Muscle layer of duodenum (tissue), 2 donors: ENCODE results near the gene SLC22A4.

Experiments
- H3K27ac ChIP-seq: one replicate; pipeline ENCODE4 v1.7.0; 2013; ENCODE audit warnings: mild to moderate bottlenecking, low read length
- H3K27me3 ChIP-seq: one replicate; pipeline ENCODE4 v1.7.0; 2013; ENCODE audit warnings: low read depth, mild to moderate bottlenecking, control low read depth, low read length
- H3K36me3 ChIP-seq, 2 donors: one replicate each; pipeline ENCODE4 v1.7.0; 2013; ENCODE audit warnings: low read length in 2 of 2, control low read depth in 1 of 2, mild to moderate bottlenecking in 1 of 2; ENCODE audit not compliant: insufficient read depth in 2 of 2, control insufficient read depth in 1 of 2
- H3K4me1 ChIP-seq, 2 donors: one replicate each; pipeline ENCODE4 v1.7.0; 2013; ENCODE audit warnings: low read length in 2 of 2, mild to moderate bottlenecking in 2 of 2, control low read depth in 1 of 2, moderate library complexity in 1 of 2; ENCODE audit not compliant: insufficient read depth in 2 of 2, control insufficient read depth in 1 of 2
- H3K4me3 ChIP-seq, 2 donors: one replicate each; pipeline ENCODE4 v1.7.0; 2013; ENCODE audit warnings: low read length in 2 of 2, low read depth in 1 of 2, mild to moderate bottlenecking in 1 of 2
- H3K9me3 ChIP-seq, 2 donors: one replicate each; pipeline ENCODE4 v1.7.0; 2013; ENCODE audit warnings: low read length in 2 of 2, control low read depth in 1 of 2, mild to moderate bottlenecking in 1 of 2; ENCODE audit not compliant: control insufficient read depth in 1 of 2
- donor health status: healthy.

Gene SLC22A4

GRCh38 chr5:132264546-132265335 is 29.5 kb upstream of the SLC22A4 start:
- H3K27ac ChIP-seq, result peak overlapping the region; percentile 82
- peaks cover 31 to 74% of the 10 kb centered on the region in 2 donors for H3K4me1 ChIP-seq
- no peaks in the 10 kb centered on the region for H3K27me3 ChIP-seq
- peaks cover 24 to 36% of the 10 kb centered on the region in 2 donors for H3K36me3 ChIP-seq
- no peaks in the 10 kb centered on the region for H3K9me3 ChIP-seq
- no peak overlapping the region for H3K4me3 ChIP-seq

DNA sequence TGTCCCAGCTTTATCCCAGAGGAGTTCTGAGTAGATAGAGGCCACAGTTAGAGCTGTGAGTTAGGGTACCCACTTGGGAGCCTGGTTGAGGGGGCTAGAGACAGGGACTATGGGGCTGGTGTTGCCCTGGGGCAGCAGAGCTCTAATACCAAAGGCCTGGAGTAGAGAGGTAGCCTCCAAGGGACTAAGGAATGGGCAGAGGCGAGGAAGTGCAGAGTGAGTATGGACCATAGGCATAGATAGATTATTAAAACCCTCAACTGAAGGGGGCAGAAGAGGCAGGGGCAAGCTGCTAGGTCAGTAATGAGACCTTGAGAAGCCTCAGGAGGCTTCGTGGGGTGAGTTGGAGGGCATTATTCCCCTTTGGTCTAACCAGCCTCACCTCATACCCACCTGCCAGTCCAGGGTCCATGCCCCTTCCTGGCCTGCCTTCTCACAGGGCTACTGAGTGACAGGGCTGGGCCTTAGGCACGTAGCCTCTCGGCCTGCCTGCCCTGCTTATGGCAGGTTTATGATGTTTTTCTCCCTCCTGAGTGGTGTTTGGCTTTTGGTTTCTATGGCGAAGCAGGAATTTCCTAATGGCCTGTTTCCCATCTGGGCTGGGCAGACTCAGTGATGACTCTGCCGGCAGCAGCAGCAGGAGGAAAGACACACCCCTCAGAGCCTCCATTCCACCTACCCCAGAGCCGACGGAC is 28.7 kb upstream of the SLC22A4 start:
- Histone ChIP-seq H3K4me3 (peak overlapping the region in 1 of 2 donors; percentile 7), H3K4me1 (peaks cover 31 to 78% of the 10 kb centered on the region in 2 donors), H3K36me3 (peaks cover 24 to 42% of the 10 kb centered on the region in 2 donors), H3K27me3 (no peaks in the 10 kb centered on the region), H3K9me3 (no peaks in the 10 kb centered on the region), H3K27ac (peak overlapping the region; percentile 82)

DNA sequence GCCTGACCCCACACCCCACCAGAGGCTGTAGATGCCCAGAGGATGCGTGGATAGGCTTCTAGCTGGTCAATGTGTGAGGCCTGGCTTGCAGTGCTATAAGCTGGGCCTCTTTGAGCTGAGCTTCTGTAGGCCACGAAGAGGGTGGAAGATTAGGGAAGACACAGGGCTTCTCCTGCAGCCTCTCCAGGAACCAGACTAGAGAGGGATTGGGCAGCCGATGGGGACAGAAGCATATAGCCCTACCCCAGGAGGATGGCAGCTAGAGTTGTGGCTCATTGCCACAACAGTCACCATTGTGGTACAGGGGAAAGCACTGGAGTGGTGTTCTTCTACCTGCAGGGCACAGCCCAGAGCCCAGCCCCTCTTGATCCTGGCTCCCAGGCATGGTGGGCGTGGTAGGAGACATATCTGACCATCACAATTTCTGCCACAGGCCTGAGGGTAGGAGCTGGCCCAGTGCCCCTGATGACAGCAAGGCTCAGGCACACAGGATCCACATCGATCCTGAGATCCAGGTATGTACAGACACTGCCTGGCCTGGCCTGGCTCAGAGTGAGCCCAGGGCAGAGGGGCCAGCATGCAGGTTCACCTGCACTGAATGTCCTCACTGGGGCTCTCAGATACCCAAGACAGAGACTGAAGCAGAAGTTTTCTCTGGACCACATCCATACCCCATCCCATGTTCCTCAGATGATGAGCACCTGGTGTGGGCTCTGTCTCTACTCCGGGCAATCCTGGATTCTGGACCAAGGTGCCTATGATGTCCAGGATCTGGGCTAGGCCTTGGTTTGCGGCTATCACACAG is 28.0 kb upstream of the SLC22A4 start:
- H3K27ac ChIP-seq, result peak overlapping the region; percentile 82
- no peaks in the 10 kb centered on the region for H3K9me3 ChIP-seq
- H3K36me3 ChIP-seq, result peaks cover 27 to 50% of the 10 kb centered on the region in 2 donors
- peak overlapping the region in 1 of 2 donors; percentile 7 for H3K4me3 ChIP-seq
- no peaks in the 10 kb centered on the region for H3K27me3 ChIP-seq
- H3K4me1 ChIP-seq, result peaks cover 27 to 76% of the 10 kb centered on the region in 2 donors

DNA sequence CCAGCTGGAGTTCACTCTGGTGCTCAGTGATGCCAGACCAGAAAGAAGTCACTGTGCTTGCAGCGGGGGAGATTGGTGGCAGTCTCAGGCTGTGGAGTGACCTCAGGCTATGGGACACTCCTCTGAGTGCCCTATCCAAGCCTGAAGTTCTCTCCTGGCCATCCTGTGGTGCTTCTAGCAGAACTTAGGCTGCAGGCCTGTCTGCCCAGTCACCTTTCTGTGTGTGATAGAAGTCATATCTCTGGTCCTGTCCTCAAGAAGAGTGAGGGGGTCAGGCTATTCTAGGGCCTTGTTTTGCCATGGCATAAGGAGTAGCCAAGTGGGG is 27.4 kb upstream of the SLC22A4 start:
- Histone ChIP-seq H3K27ac (no peak overlapping the region), H3K9me3 (no peaks in the 10 kb centered on the region), H3K4me1 (peaks cover 25 to 70% of the 10 kb centered on the region in 2 donors), H3K27me3 (no peaks in the 10 kb centered on the region), H3K4me3 (no peak overlapping the region), H3K36me3 (peaks cover 27 to 55% of the 10 kb centered on the region in 2 donors)

DNA sequence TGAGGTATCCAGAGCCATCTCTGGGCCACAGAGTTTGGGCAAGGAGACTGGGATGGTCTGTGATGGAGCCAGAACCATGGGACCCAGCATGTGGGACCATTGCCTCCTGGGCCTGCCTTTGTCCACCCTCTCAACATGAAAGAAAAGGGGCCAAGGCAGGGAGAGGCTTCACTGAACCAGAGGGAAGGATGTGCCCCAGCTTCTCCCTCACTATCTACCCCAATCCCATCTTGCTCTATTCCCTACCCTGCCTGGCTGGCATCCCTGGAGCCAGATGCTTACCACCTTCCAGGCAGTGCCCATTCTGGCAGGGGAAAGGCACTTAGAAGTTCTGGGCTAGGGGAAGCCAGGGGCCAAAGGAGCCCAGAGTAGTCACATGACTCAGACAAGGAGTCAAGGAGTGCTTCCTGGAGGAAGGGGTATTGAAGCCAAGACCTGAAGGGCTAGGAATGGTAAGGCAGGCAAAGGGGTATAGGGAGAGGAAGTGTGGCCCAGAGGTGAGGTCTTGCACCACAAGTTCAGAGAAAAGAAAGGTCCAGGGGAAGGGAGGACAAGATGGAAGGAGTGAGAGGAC is 26.9 kb upstream of the SLC22A4 start:
- peaks cover 25 to 66% of the 10 kb centered on the region in 2 donors for H3K4me1 ChIP-seq
- H3K4me3 ChIP-seq, result no peak overlapping the region
- H3K27me3 ChIP-seq, result no peaks in the 10 kb centered on the region
- peak overlapping the region; percentile 36 for H3K27ac ChIP-seq
- no peaks in the 10 kb centered on the region for H3K9me3 ChIP-seq
- H3K36me3 ChIP-seq, result peaks cover 27 to 59% of the 10 kb centered on the region in 2 donors

DNA sequence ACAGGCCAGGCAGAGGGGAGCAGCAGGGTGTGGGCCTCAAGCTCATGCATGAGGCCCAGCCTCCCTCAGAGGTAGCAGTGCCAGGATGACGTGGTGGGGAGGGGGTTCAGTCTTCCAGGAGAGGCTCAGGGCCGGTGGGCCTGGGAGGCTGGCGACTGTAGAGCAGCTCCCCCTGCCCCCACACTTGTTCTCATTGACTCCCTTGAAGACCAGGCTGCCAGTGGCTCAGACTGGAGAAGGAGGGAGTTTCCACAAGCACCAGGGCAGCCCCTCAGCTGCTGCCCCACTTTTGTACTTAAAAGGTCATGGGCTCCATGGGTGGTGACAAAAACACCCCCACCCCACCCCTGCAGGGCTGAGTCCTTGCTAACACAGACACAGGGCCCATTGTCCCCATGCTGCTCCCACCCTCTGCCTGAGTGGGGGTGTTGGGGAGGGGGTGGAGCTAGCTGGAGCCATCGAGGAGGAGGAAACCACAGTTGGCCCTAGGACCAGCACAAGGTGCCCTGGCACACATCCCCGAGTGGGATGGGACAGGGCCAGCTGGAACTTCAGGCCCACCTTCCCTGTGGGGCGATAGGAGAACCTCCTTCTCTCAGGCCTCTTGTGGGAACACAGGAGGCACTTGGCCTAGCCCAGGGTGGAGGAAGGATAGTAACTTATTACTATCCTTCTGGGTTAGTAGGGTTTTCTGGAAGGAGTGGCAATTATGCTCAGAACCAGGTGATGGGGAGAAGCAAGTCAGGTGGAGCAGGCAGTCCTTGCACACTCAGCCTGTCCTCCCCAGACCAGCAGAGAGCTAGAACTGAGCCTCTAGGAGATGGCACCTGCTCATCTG is 26.0 kb upstream of the SLC22A4 start:
- no peaks in the 10 kb centered on the region for H3K27me3 ChIP-seq
- H3K27ac ChIP-seq, result peak overlapping the region; percentile 36
- H3K36me3 ChIP-seq, result peaks cover 27 to 53% of the 10 kb centered on the region in 2 donors
- no peaks in the 10 kb centered on the region for H3K9me3 ChIP-seq
- peaks cover 23 to 65% of the 10 kb centered on the region in 2 donors for H3K4me1 ChIP-seq
- no peak overlapping the region for H3K4me3 ChIP-seq

DNA sequence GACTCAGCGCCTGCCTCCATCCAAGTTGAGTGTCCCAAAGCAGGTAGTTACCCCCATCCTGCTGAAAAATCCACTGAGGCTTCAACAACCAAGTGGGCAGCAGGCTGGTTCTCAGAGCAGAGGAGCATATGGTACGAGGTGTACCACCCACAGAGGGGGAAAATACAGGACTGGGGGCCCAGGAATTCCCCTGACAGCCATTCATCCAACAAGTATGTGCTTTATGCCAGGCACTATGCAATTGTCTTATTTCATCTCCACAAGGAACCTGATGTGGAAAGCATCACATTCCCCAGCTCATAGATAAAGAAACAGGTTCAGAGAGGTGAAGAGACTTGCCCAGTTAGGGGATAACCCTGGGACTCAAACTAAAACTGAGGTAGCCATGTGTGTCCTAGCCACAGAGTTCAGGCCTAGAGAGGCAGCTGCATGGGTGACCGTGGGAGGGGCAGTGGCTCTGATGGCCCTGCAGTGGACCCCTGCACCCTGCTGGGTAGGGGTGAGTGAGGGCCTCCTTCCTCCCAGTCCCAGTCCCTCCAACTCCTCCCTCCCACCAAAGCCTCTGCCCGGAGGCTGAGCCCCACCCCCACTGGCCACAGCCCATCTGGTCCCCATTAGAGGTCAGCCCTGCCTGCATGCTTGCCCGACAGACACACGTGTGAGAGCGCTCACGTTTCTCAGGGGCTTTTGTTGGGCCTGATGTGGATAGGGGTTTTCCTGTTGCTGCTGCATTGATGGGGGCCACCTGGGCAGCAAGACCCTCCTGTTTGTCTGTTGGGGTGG is 25.2 kb upstream of the SLC22A4 start:
- peaks cover 27 to 50% of the 10 kb centered on the region in 2 donors for H3K36me3 ChIP-seq
- peaks cover 18 to 57% of the 10 kb centered on the region in 2 donors for H3K4me1 ChIP-seq
- H3K9me3 ChIP-seq, result no peaks in the 10 kb centered on the region
- H3K4me3 ChIP-seq, result no peak overlapping the region
- no peaks in the 10 kb centered on the region for H3K27me3 ChIP-seq
- peak overlapping the region; percentile 24 for H3K27ac ChIP-seq

- Histone ChIP-seq H3K4me3 (no peak overlapping the region), H3K36me3 (peaks cover 27 to 50% of the 10 kb centered on the region in 2 donors), H3K4me1 (peaks cover 15 to 50% of the 10 kb centered on the region in 2 donors), H3K9me3 (no peaks in the 10 kb centered on the region), H3K27ac (no peak overlapping the region), H3K27me3 (no peaks in the 10 kb centered on the region)
Measured at GRCh38 chr5:132269635-132270334, 24.4 kb upstream of the SLC22A4 start.

DNA sequence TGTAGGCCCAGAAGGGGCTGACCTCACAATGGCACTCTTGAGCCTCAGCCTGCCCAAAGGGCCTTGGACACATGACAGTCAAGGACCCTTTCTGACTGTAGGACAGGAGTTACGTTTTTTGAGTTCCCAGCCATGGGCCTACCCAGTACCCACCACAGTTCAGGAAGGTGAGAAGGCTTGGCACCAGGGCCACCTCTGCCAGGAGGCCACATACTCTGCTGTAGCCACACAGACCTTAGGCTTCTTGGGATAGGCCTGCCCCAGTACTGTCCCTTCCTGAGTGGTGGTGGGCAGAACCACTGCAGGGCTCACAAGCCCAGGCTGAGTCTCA is 23.9 kb upstream of the SLC22A4 start:
- Histone ChIP-seq H3K27ac (no peak overlapping the region), H3K4me1 (peaks cover 10 to 45% of the 10 kb centered on the region in 2 donors), H3K9me3 (no peaks in the 10 kb centered on the region), H3K36me3 (peaks cover 27 to 50% of the 10 kb centered on the region in 2 donors), H3K27me3 (no peaks in the 10 kb centered on the region), H3K4me3 (no peak overlapping the region)
